NOMO-1 treated with DMSO at 0.1 percent for 48 hours (cell line): ENCODE results near the gene ANTKMT.
"Not testable (repeated sequence)": the region's sequence is repeated elsewhere in the genome, so short reads cannot be mapped to it uniquely, and the experiment has no call there.

ENCODE experiments used
- DNase-seq: peaks from one replicate; lab custom pipeline; 2025; ENCODE audit not compliant: unreplicated experiment; lab: John Stamatoyannopoulos, UW

The ANTKMT gene

GRCh38 chr16:680967-681745 is 39.8 kb upstream of the ANTKMT start:
- DNase-seq, result peak; percentile 34

DNA sequence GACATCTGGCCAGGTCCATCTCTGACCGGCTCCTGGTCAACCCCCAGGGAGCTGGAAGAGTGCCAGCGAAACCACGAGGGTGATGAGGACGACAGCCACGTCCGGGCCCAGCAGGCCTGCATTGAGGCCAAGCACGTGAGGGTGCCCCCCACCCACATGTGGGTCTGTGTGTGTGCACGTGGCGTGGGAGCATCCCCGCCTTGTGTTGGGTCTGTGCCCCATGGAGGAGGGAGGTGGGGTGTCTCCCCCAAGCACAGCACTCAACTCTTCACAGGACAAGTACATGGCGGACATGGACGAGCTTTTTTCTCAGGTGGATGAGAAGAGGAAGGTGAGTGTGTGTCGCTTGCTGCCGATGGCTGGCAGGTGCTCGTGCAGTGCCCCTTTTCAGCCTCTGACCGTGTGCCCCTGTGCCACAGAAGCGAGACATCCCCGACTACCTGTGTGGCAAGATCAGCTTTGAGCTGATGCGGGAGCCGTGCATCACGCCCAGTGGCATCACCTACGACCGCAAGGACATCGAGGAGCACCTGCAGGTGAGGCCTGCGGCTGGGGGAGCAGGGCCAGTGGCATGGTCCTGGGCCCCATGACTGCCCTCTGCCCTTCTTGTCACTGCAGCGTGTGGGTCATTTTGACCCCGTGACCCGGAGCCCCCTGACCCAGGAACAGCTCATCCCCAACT is 39.1 kb upstream of the ANTKMT start:
- no peak for DNase-seq

DNA sequence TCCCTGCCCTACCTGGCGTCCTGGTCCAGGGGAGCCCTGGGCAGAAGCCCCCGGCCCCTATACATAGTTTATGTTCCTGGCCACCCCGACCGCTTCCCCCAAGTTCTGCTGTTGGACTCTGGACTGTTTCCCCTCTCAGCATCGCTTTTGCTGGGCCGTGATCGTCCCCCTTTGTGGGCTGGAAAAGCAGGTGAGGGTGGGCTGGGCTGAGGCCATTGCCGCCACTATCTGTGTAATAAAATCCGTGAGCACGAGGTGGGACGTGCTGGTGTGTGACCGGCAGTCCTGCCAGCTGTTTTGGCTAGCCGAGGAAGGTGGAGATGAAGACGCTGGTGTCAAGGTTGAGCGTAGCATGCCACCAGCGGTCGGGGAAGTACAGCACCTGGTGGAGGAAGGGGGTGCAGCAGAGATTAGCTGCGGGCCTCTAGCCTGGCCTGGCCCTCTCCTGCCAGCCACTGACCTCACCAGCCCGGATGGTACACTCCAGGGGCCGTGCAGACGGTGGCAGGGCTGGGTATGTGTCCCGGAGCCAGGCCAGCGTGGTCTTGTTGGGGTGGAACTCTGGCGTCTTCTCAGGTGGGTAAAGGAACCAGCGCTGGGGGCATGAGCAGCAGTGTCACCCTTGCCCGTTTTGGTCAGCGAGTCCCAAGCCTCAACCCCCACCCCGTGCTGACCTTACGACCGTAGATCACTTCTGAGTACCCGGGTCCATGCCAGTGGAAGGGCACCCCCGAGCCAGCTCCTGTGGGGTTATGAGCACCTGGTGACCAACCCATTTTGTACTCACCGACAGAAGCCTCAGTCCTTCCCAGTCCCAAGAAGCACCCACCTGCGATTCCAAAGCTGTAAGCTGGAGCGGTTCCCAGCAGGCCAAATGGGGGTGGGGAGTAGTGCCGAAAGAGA is 38.2 kb upstream of the ANTKMT start:
- DNase-seq, result no peak

DNA sequence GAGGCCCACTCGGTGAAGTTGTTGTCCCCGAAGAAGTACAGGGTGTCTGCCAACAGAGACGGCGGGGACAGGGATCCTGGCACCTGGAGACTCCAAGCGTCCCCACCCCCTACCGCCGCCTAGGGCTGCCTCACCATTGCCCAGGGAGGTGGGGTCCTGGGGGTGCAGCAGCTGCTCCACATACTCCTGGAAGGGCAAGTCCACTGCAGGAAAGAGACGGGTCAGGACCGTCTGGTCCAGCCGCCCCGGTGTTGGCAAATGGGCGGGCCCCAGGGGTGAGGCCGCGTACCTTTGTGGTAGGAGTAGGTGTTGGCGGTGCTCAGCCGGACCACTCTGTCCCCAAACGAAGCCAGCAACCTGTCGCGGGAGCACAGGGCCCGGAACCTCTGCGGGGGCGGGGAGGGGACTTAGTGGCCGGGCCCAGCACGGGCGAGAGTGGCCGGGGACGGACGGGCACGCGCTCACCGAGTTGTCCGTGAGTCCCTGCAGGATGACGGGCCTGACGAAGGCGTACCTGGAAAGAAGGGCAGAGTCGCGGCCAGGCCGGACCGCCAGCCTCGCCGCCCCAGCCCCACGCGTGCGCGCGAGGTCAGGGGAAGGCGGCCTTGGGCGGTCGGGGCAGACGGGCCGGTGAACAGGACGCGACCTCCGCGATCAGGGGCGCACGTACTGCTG is 37.4 kb upstream of the ANTKMT start:
- no peak for DNase-seq

GRCh38 chr16:684071-684794 is 36.7 kb upstream of the ANTKMT start, which contains the start of gene JMJD8:
Gene JMJD8, minus strand, starts transcription at chr16:684334. Its CDS starts 15 bp downstream, at chr16:684319.
- DNase-seq, result peak; percentile 88

- DNase-seq, result no peak
These were observed 35.8 kb upstream of the ANTKMT start for GRCh38 chr16:684961-685696.

DNA sequence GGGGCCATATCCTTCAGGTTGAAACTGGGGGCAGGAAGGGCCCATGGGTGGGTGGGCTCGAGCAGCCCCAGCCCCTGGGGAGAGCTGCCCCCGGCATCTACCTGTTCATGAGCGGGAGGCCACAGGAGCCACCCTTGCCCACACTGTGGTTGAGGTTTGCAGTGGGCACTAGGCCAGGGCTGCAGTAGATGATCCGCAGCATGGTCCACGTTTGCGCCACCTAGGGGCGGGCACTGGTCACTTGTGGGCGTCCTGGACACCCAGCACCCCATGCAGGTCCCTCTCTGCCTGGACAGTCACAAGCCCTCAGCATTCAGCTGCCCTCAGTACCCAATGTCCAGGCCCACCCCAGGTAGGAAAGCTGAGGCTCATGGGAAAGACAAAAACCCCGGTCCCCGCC is 35.0 kb upstream of the ANTKMT start:
- DNase-seq, result no peak

- DNase-seq, result no peak
These were observed 34.3 kb upstream of the ANTKMT start for GRCh38 chr16:686459-687260.

DNA sequence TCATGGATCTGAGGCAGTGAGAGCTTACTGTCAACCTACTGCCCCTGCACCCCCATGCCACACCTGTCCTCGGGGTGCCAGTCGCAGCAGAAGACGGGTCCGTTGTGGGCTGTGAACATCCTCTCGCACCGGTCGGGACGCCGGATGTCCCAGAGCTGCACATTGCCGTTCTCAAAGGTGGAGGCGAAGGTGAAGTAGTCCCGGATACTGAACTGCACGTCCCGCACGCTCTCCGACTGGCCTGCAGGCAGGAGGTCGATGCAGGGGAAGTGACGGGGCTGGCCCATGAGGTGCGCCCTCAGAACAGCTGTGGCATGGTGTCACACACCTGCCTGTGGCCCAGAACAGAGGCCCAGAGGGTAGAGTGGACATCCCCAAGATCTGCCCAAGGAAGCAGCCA is 33.4 kb upstream of the ANTKMT start:
- no peak for DNase-seq

- no peak for DNase-seq
These were observed 31.6 kb upstream of the ANTKMT start for GRCh38 chr16:689175-689897.

GRCh38 chr16:691242-691641 is 29.7 kb upstream of the ANTKMT start:
- DNase-seq, result not testable (repeated sequence)

DNA sequence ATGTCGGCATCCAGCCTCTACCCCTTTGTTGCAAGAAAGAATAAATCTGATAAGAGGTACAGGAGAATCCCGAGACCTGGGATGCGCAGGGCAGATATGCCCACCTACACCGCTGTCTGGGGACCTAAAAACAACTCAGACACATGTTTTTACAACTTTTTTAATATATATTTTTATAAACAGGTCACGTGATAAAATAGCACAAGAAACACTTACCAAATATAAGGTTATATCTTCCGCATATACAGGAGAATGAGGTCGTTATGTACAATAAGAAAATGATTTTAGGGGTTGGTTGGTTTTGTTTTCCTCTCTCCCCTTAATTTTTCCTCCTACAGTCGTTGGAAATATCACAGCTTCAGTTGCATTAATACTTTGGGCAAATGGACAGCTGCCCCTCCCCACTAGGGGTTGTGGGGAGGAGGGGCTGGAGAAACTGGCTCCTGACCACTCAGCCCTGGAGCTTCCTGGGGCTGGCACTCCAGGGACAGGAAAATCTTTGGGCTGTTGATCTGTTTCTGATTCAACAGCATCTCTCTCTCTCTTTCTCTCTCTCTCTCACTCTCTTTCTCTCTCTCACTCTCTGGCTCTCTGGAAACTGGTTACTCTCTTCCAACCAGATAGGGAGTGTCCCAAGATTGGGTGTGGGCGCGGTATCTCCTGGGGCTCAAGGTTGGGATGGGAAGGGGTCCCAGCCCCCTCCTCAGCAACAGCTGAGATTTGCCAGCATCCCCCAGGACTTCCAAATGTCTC is 28.4 kb upstream of the ANTKMT start:
- no peak for DNase-seq

DNA sequence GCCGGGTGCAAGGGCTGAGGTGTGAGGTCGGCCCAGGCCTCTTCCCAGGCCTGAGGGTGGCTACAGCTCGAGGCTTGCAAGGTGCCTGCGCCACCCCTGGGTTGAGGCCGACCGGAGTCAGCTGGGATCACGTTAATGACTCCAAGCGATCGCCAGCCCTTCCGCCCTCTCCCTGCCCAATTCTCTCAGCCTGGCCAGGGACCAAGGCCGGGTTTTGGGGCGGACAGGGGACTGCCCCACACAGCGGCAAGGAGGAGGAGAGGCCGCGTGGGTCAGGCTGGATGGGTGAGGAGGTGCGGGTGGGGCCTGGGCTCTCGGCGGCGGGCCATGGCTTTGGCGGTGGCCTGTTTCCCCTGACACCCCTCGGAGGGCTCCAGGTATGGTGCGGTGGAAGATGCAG is 27.6 kb upstream of the ANTKMT start:
- DNase-seq, result no peak

GRCh38 chr16:693766-694165 is 27.2 kb upstream of the ANTKMT start:
- no peak for DNase-seq

- no peak for DNase-seq
These were observed 26.6 kb upstream of the ANTKMT start for GRCh38 chr16:694187-694862.

DNA sequence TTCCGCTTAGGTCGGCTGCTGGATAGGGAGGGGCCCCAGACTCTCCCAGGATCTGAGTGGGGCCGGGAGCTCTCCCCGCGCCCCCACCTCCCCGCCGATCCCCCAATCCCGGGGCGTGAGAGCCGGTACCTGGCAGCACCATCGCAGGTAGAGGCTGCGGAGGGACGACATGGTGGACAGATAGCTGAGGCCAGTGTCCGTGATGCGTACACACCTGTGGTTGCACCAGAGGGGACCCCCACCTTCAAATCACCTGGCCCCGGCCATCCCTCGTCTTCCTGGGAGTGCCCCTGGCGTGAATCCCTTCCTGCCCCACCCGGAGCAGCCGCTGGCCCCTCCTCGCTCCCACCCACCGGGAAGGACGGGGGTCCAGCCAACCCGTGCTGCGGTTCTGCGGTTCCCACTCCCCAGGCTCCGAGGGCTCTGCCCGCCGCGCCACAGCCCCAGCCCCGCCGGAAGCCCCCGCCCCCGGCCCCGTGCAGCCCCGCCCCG is 26.0 kb upstream of the ANTKMT start:
- no peak for DNase-seq
